IPS-11a (cell line): ENCODE results near the gene ZNF791.
"Not testable (repeated sequence)": the region's sequence is repeated elsewhere in the genome, so short reads cannot be mapped to it uniquely, and the experiment has no call there.

Experiments used
- H3K4me3 ChIP-seq: one replicate; pipeline ENCODE4 v1.5.1; 2013; ENCODE audit warnings: low read depth, low read length, control low read depth

The ZNF791 gene

DNA sequence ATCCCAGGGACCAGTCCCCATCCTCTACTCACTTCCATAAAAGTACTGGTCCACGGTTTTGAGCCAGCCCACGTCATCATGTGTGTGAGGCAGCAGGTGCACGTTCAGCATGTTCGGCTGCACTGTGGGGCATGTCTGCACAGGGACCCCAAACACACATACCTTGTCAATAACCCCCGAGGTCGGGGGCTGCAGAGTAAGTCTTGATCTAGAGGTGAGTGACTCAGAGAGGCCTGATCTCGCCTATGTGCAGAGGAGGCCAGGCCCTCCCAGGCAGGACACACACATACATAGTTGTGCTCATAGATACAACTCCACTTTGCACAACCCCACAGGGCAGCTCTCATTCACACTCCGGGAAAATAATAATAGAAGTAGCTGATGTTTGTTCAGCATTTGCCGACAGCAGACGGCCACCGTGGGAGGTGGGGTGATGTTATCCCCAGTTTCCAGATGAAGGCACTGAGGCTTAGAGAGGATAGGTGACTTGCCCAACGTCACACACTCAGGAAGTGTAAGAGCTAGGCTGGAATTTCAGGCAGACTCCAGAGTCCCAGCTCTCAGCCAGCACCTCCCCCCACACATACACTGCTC lies 55.0 kb downstream of the ZNF791 start:
- H3K4me3 ChIP-seq, result peak overlapping the region; percentile 71

DNA sequence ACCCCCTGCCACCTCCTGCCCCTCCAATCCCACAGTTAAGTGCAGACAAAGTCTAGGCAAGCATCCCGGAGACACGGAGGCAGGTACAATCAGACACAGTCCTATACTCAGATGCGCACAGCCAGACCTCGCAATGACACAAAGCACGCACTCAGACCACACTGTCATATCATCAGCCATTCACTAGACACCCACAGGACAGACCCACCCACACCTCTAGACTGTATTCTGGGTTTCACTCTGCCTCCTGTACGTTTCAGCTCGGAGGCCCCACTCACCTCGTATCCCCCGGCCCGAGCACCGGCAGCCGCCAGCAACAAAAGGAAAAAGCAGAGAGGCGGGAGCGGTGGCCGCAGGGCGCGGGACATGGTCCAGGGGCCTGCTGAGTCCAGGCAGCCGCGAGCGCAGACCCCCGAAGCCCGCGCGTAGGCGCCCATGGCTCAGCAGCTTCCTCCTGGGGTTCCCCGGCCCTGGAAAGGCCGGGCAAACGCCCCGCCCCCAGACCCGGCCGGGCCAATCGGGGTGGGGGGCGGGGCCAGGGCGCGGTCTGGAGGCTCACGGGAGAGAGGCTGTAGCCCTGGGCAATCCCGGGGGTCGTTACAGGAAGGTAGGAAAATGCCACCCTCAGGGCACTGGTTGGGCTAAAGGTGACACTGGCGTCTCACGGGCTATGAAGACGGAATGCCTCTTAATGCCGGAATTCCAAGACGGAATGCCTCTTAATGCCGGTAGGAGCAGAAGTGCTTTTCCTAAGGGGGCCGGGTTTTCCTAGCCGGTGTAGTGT lies 55.7 kb downstream of the ZNF791 start, which contains the start of the genes MAN2B1 and WDR83:
MAN2B1 (minus strand) TSS at position 478 of the 784 bp plus-strand sequence; CDS start at position 437, 41 bp downstream.
WDR83 (plus strand) TSS at position 543 of the 784 bp plus-strand sequence. CDS start 2,984 bp downstream, outside the sequence.
- peak within 1 kb of the TSS; percentile 71 for H3K4me3 ChIP-seq

DNA sequence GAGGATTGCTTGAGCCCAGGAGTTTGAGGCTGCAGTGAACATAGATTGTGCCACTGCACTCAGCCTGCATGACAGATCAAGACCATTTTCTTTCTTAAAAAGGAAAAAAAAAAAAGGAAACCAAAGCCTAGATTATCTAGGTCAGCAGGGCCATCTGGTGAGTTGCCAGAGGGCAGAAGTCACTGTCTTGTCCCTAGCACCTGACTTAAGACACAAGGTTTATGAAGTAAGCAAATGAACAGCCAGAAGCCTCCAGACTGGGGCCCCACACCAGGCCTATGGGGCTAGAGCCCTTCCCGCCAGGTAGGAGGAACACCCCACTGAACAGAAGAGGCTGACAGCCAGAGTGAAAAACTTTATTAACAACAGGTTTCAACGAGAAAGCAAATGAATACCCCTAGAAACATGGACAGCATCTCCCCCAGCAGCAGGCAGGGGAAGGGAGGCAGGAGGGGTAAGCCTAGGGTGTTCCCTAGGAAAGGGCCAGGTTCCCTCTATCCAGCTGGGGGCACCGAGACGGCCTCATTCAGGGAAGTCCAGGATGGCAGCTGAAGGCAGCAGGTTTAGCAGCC lies 57.1 kb downstream of the ZNF791 start:
- H3K4me3 ChIP-seq, result no peak overlapping the region

DNA sequence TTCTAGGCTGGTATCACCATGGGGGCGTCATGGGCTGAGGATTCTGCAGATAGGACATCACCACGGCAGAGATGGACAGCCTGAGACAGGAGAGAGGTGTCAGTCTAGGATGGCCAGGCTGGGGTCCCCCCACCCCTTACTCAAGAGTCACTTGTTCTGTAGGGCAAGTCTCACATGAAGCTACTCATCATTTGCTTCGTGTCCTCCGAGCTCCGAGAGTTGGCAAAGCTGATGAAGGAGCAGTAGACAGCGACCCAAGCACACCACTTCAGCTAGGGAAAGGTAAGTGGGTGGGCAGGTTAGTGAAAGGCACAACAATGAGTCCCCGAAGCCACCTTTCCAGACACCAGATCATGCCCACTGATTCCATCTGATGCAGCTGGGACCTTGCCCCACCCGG lies 57.6 kb downstream of the ZNF791 start:
- peak overlapping the region; percentile 90 for H3K4me3 ChIP-seq

DNA sequence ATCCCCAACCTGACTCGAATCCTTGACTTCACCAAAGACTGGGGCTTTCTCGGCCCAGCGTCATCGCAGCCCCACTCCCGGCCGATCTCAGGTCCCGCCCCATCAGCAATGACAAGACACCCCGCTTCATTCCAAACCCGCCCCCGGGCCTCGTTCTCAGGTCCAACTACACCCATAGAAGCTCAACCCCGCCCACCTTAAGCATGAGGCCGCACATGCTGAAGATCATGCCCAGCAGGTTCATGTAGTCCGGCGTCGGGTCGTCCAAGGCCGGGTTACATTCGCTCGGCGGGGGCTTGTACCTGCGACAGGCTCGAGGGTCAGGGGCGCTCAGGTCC lies 58.2 kb downstream of the ZNF791 start:
- peak overlapping the region; percentile 90 for H3K4me3 ChIP-seq

DNA sequence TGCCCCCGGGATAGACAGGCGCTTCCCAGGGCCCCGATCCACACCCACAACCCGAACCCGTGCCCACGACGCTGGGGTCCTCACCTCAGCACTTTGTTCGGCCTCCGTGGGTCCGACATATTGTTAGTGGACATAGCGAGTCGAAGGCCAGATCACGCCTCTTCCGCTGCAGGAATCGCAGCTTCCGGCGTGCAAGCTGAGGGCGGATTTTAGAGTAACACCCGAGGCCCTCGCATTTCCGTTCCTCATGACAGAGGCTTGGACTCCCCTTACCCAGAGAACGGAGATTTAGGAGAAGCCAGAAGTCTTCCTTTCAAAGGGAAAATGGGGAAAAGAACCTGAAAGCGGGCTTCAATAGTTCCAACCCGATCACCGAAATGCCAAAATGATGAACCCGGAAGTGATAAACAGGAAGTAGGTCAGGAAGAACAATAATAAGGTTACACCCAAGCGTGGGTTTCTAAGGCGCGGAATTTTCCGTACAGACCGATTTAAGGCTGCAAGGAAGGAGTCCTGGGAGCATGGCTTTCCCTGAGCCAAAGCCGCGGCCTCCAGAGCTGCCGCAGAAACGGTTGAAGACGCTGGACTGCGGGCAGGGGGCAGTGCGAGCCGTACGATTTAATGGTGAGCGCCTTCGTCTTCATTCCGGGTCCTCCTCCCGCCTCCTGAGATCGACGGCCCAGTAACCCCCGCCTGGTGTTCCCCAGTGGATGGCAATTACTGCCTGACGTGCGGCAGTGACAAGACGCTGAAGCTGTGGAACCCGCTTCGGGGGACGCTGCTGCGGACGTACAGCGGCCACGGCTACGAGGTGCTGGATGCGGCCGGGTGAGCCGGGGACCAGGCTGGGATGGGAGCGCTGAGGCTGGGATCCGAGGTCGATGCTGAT lies 58.8 kb downstream of the ZNF791 start:
- H3K4me3 ChIP-seq, result peak overlapping the region; percentile 90

DNA sequence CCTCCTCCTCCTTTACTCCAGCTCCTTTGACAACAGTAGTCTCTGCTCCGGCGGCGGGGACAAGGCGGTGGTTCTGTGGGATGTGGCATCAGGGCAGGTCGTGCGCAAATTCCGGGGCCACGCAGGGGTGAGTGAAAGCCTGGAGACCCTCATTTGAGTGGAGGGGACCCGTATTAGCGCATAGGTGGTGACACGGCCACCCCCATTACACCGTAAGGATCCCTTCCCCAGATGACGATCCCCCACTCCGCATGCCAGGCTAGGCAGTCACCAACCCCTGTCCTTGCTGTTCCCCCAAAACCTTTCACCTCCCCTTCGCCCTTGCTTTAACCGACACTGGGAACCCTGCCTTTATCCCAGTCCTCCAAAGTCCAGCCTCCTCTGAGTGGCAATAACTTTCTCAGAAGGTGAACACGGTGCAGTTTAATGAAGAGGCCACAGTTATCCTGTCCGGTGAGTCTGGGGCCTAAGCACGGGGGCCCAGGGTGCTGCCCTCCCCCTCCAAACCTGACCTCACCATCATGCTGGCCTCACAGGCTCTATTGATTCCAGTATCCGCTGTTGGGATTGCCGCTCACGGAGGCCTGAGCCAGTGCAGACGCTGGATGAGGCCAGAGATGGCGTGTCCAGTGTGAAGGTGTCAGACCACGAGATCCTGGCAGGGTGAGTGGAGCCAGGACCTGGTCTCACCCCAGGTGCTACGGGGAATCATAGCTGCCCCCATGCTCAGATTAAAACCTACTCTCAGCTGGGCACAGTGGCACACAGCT lies 59.6 kb downstream of the ZNF791 start:
- peak overlapping the region; percentile 90 for H3K4me3 ChIP-seq

DNA sequence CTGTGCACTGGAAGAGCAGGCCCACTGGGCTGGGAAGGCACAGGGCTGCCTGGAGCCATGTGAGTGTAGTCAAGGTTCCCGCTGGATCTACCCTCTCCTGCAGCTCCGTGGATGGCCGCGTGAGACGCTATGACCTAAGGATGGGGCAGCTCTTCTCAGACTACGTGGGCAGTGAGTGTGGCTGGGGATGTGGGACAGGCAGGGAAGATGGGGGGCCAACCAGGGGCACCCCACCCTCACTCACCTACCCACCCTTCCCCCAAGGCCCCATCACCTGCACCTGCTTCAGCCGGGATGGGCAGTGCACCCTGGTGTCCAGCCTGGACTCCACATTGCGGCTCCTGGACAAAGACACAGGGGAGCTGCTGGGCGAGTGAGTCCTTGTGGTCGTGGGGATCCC lies 62.0 kb downstream of the ZNF791 start:
- H3K4me3 ChIP-seq, result no peak overlapping the region

DNA sequence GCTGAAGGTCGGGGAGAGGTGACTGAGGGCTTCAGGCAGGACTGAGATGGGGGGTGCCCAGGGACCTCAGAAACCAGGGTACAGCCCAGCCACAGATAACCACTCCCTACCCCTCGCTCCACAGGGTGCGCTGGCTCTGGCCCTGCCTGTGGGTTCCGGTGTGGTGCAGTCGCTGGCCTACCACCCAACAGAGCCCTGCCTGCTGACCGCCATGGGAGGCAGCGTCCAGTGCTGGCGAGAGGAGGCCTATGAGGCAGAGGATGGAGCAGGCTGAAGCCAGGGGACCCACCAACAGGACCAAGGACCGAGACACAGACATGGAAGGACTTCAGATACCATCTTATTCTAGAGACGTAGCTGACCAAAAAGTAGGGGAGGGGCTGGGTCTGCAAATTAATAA lies 64.7 kb downstream of the ZNF791 start:
- H3K4me3 ChIP-seq, result no peak overlapping the region

DNA sequence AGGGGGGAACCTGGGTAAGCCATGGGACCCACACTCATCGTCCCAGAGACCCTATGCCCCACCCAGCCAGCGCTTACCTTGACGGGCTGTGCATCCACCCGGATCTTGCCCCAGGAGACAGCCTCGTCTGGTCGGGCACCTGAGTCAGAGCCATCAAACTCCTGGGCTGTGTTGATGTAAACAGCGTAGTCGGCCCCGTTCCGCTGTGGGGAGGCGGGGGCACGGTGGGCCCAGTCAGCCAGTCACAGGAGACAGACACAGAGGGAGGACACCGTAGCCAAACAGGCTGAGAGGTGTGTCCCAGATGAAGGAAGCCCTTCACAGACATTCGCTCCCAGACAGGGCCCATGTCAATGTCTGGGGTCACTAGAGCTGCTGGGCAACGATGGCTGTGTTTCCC lies 65.2 kb downstream of the ZNF791 start:
- no peak overlapping the region for H3K4me3 ChIP-seq

DNA sequence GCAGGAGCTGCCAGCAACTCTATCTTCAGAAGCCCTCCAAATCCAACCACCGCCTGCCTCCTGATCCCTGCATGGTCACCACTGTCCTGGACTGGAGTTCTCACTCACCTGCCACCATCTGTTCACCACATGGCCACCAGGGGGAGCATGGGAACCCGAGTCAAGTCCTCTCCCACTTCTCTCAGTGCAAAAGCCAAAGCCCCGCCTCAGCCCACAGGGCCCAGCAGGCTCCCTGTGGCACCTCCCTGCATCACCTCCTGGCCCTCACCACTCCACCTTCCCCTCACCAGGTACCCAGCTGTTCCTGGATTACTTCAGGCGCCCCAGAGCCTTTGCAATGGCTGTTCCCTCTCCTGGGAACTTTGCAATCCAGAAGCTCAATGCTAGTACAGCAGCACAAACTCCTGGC lies 65.7 kb downstream of the ZNF791 start:
- H3K4me3 ChIP-seq, result no peak overlapping the region

DNA sequence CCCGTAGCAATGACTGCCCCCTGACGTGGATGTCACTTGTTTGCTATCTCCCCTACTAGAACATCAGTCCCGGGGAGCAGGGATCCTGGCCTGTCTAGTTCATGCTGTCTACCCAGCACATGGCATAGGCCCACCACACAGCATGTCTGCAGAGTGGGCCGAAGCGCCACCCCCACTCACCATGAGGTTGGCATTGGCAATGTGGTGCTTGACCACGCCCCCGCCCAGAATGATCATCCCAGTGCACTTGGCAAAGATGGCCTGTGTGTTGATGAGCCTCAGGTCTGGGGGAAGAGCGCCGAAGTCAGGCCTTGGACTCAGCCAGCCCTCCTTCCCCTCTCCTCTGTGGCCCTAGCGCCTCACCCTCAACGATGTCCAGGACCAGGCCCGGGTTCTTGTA lies 66.2 kb downstream of the ZNF791 start:
- H3K4me3 ChIP-seq, result no peak overlapping the region

DNA sequence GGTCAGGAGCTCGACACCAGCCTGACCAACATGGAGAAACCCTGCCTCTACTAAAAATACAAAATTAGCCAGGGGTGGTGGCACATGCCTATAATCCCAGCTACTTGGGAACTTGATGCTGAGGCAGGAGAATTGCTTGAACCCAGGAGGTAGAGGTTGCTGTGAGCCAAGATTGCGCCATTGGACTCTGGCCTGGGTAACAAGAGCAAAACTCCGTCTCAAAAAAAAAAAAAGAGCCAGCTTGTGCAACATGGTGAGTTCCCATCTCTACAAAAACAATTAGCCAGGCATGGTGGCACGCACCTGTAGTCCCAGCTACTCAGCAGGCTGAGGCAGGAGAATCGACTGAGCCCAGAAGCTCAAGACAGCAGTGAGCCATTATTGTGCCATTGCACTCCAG lies 67.3 kb downstream of the ZNF791 start:
- not testable (repeated sequence) for H3K4me3 ChIP-seq

DNA sequence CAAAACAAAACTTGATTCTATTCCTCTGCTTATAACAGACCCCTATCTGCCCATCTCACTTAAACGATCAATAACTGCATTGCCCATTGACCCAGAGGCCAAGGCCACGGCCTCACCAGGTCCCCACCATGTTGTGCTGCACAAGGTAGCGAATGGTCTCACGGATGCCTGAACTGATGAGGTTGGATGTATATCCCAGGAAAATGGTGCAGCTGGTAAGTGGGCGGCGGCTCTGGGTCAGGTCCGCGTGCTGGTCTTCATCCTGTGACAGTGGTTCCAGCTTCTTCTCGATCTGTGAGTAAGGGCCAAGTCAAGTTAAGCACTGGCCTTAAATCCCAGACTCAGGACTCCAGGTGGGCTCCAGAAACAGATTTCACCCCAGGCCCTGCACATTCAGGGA lies 69.3 kb downstream of the ZNF791 start:
- H3K4me3 ChIP-seq, result no peak overlapping the region

DNA sequence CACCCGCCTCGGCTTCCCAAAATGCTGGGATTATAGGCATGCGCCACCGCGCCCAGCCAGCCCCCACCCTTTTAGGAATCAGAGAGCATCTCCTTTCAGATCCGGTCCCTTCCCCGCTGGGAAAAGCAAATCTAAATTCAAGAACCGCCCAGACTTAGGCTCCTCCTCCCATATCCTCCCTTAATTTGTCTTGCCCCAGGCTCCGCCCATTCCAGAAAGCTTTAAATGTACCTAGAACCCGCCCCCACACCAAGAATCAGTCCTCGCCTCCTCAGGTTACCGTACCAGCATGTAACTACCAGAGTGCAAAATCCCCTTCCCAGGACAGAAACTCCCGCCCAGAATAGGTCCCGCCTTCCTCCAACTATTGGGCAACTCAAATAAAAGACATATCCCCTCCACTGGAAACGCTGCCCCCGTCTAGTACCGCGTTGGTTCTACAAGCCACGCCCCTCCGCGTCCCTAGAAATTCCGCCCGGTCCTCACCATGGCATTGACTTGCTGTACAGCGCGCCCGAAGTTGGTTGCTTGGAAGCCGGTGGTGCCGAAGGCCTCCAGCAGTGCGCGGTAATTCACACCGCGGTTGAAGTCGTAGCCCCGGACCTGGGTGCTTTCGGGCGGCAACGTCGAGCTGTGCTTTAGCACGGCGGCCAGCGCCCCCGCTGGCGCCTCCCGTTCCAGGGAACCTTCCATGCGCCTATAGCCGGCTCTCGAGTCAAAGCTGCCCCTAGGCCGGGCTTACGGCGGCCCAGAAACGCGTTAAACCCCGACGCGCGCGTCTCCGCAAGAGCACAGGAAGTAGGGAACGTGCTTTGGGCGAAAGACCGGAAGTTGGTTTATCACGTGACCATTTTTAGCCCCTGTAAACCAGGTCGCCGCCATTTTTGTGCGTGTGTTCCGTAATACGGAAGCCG lies 70.6 kb downstream of the ZNF791 start, which contains the start of gene DHPS:
DHPS (minus strand) TSS at position 807 of the 914 bp plus-strand sequence; CDS start at position 693, 114 bp downstream.
- H3K4me3 ChIP-seq, result peak within 1 kb of the TSS; percentile 96
